Nephron progenitor cell (in vitro differentiated cells): ENCODE data around the gene JSRP1.

ENCODE experiments used
- DNase-seq: peaks from one replicate; pipeline ENCODE4 v3.0.0; 2021
- H3K27ac Mint-ChIP-seq: 2 replicates; pipeline ENCODE4 v1.8.0; 2021; ENCODE audit warnings: mild to moderate bottlenecking, moderate library complexity, mixed read lengths
- H3K27me3 Mint-ChIP-seq: 2 replicates; pipeline ENCODE4 v1.8.0; 2021; ENCODE audit warnings: mild to moderate bottlenecking, low read depth, mixed read lengths; ENCODE audit not compliant: poor library complexity
- H3K36me3 Mint-ChIP-seq: 2 replicates; pipeline ENCODE4 v1.8.0; 2021; ENCODE audit warnings: low read depth, mixed read lengths
- H3K4me1 Mint-ChIP-seq: 2 replicates; pipeline ENCODE4 v1.8.0; 2021; ENCODE audit warnings: mixed read lengths
- H3K4me3 Mint-ChIP-seq: 2 replicates; pipeline ENCODE4 v1.8.0; 2021; ENCODE audit warnings: mild to moderate bottlenecking, moderate library complexity, mixed read lengths
- H3K9me3 Mint-ChIP-seq: 2 replicates; pipeline ENCODE4 v1.8.0; 2021; ENCODE audit warnings: mild to moderate bottlenecking, moderate library complexity, mixed read lengths
- TF ChIP-seq, protein P1 (sequence below): fragments of 200-600 bp; sonication (generic); IDR thresholded peaks from 2 replicates; pipeline ENCODE4 v1.5.0; 2021; ENCODE audit warnings: antibody characterized with exemption

The JSRP1 gene

DNA sequence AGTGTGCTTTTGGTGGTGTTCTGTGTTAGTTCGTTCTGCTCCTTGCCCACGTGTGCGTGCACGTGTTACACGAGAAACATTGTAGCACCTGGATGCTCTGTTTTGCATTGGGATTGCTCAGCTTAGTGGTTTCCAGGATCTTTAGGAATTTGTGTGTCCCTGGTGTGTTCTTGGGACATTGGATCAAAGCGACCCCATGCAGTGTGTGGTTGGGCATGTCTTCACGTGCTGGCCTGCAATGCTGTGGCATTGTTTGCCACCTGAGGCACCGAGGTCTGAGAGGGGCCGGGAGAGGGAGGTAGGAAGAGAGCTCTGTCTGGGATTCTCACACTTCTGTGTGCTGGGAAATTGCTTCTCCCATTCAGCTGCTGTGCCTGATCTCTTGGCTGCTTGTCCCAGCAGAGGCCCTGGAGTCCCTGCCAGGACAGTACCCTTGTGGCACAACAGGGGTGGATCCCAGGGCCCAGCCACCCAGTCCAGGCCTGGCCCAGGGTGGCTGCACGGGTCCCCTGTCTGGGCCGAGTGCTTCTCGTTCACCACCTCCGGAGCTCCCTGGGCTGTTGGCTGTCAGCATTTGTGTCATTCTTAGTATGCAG is 31.4 kb downstream of the JSRP1 start:
- peak overlapping the region; percentile 97 for H3K27ac Mint-ChIP-seq
- H3K9me3 Mint-ChIP-seq = no peaks in the 10 kb centered on the region
- DNase-seq = no peak
- H3K27me3 Mint-ChIP-seq = peaks cover 3% of the 10 kb centered on the region
- no peak overlapping the region for H3K4me3 Mint-ChIP-seq
- TF ChIP-seq, protein P1, sequence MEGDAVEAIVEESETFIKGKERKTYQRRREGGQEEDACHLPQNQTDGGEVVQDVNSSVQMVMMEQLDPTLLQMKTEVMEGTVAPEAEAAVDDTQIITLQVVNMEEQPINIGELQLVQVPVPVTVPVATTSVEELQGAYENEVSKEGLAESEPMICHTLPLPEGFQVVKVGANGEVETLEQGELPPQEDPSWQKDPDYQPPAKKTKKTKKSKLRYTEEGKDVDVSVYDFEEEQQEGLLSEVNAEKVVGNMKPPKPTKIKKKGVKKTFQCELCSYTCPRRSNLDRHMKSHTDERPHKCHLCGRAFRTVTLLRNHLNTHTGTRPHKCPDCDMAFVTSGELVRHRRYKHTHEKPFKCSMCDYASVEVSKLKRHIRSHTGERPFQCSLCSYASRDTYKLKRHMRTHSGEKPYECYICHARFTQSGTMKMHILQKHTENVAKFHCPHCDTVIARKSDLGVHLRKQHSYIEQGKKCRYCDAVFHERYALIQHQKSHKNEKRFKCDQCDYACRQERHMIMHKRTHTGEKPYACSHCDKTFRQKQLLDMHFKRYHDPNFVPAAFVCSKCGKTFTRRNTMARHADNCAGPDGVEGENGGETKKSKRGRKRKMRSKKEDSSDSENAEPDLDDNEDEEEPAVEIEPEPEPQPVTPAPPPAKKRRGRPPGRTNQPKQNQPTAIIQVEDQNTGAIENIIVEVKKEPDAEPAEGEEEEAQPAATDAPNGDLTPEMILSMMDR = no peak
- H3K36me3 Mint-ChIP-seq = peaks cover 13% of the 10 kb centered on the region
- no peaks in the 10 kb centered on the region for H3K4me1 Mint-ChIP-seq

DNA sequence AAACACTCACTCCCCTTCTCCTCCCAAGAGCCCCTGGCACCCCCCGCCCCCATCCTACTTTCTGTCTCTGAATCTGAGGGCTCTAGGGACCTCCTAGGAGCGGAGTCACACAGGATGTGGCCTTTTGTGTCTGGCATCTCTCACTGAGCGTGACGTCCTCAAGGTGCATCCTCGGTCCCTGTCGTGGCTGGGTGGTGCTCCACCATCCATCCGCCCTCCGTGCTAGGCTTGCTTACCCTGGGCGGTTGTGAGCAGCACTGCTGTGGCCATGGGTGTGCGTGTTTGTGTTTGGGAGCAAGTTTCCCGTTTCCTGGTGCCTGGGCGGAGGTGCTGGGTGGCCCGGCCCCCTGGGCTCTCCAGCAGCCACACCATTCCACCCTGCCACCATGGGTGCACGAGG is 32.3 kb downstream of the JSRP1 start:
- peaks cover 17% of the 10 kb centered on the region for H3K36me3 Mint-ChIP-seq
- no peak overlapping the region for H3K4me3 Mint-ChIP-seq

DNA sequence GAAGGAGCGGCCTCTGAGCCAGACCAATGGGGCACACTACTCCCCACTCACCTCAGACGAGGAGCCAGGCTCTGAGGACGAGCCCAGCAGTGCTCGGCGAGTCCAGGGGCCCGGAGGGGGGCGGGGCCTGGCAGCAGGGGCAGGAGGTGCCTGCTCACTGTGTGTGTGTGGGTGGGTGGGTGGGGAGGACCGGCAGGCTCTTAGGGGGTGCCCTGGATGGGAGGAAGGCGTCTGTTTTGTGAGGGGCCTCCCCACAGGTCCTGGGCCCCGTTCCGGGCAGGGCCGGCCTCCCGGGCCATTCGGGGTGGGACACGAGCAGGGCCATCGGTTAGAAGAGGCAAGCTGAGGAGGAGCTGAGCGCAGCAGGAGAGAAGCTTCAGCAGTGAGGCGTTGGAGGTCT is 32.8 kb downstream of the JSRP1 start:
- DNase-seq = no peak
- TF ChIP-seq, protein P1 = no peak
- H3K9me3 Mint-ChIP-seq = no peaks in the 10 kb centered on the region
- H3K27ac Mint-ChIP-seq = no peak overlapping the region
- peaks cover 21% of the 10 kb centered on the region for H3K36me3 Mint-ChIP-seq
- H3K4me3 Mint-ChIP-seq = no peak overlapping the region
- H3K4me1 Mint-ChIP-seq = no peaks in the 10 kb centered on the region
- peaks cover 3% of the 10 kb centered on the region for H3K27me3 Mint-ChIP-seq

More for the DNA sequence above, 32.3 kb downstream of the JSRP1 start:
- H3K27ac Mint-ChIP-seq = peak overlapping the region; percentile 97
- H3K4me1 Mint-ChIP-seq = no peaks in the 10 kb centered on the region
- H3K9me3 Mint-ChIP-seq = no peaks in the 10 kb centered on the region
- TF ChIP-seq, protein P1 = no peak
- DNase-seq = no peak
- peaks cover 3% of the 10 kb centered on the region for H3K27me3 Mint-ChIP-seq

DNA sequence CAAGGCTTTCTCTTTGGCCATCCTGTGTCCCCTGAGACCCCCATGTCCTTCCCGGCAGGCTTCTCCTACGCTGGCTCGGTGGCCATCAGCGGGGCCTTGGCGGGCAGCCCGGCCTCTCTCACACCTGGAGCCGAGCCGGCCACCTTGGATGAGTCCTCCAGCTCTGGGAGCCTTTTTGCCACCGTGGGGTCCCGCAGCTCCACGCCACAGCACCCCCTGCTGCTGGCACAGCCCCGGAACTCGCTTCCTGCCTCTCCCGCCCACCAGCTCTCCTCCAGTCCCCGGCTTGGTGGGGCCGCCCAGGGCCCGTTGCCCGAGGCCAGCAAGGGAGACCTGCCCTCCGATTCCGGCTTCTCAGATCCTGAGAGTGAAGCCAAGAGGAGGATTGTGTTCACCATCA is 34.3 kb downstream of the JSRP1 start:
- DNase-seq = no peak
- no peak overlapping the region for H3K4me3 Mint-ChIP-seq
- H3K27me3 Mint-ChIP-seq = peaks cover 3% of the 10 kb centered on the region
- no peaks in the 10 kb centered on the region for H3K9me3 Mint-ChIP-seq
- peaks cover 4% of the 10 kb centered on the region for H3K4me1 Mint-ChIP-seq
- TF ChIP-seq, protein P1 = no peak
- peaks cover 33% of the 10 kb centered on the region for H3K36me3 Mint-ChIP-seq
- no peak overlapping the region for H3K27ac Mint-ChIP-seq

DNA sequence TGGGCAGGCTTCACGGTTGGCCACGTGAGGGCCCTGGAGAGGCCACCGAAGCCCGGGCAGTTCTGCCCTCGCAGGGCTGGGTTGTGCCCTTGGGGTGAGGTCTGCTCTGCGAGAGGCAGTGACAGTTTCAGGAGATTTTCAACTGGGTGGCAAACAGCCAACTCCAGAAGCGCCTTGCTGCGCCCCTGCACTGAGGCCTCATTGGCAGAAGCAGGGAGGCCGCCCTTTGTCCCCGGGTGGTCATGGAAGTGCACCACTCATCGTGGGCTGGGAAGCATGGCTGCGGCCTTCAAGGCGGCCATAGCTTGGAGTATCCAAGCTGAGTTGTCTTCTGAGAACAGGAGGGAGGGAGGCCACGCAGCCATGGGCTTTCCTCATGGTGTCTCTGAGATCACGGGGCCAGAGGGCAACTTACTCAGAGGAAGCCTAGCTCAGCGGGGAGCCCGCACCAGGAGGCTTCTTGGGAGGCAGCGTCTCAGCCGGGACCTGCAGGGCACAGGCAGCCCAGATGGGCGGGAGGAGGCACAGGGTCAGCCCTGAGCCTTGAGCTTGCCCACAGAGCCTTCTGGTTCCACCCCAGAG is 34.9 kb downstream of the JSRP1 start:
- TF ChIP-seq, protein P1 = no peak
- H3K36me3 Mint-ChIP-seq = peaks cover 34% of the 10 kb centered on the region
- H3K4me3 Mint-ChIP-seq = no peak overlapping the region
- peaks cover 4% of the 10 kb centered on the region for H3K4me1 Mint-ChIP-seq
- peaks cover 3% of the 10 kb centered on the region for H3K27me3 Mint-ChIP-seq
- no peak for DNase-seq
- no peak overlapping the region for H3K27ac Mint-ChIP-seq
- no peaks in the 10 kb centered on the region for H3K9me3 Mint-ChIP-seq

DNA sequence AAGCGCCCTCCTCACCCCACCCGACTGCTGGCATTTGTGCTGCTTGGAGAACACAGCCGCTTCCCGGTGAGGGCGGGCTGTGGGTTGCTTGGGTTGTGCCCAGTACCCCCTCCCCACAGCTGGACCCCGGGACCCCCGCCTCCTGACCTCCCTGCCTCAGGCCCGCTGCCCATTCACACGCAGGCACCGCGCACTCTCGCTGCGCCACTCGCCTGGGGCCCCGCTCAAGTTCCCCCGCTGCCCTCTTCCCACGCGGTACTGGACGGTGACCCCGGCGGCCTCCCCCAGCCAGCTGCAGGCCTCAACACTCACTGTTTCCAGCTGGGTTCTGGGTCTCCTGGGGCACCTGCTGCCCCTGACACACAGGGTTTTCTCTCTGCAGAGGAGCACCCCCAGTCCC is 36.5 kb downstream of the JSRP1 start:
- no peaks in the 10 kb centered on the region for H3K9me3 Mint-ChIP-seq
- peaks cover 3% of the 10 kb centered on the region for H3K27me3 Mint-ChIP-seq

More for the DNA sequence above, 36.5 kb downstream of the JSRP1 start:
- TF ChIP-seq, protein P1 = no peak
- peaks cover 16% of the 10 kb centered on the region for H3K4me1 Mint-ChIP-seq
- no peak overlapping the region for H3K4me3 Mint-ChIP-seq
- H3K27ac Mint-ChIP-seq = no peak overlapping the region
- DNase-seq = no peak
- peaks cover 40% of the 10 kb centered on the region for H3K36me3 Mint-ChIP-seq
